GM19395 (cell line): ENCODE data around the gene WIZ.

Experiments used
- ATAC-seq: cut with Tn5 transposase; IDR thresholded peaks from one replicate; pipeline ENCODE4 v1.9.1; 2021; ENCODE audit warnings: mild to moderate bottlenecking, moderate library complexity; ENCODE audit not compliant: unreplicated experiment

WIZ gene

GRCh38 chr19:15430526-15431120, 19.1 kb downstream of the WIZ start:
- ATAC-seq: no peak

GRCh38 chr19:15429825-15430467, 19.8 kb downstream of the WIZ start:
- no peak for ATAC-seq

GRCh38 chr19:15428956-15429824, 20.6 kb downstream of the WIZ start:
- ATAC-seq: no peak

GRCh38 chr19:15427991-15428471, 21.7 kb downstream of the WIZ start:
- no peak for ATAC-seq

- ATAC-seq: no peak
Measured at GRCh38 chr19:15427350-15427700, 22.4 kb downstream of the WIZ start.

GRCh38 chr19:15426485-15427349, 23.0 kb downstream of the WIZ start:
- ATAC-seq: no peak

- no peak for ATAC-seq
Measured at GRCh38 chr19:15425321-15425950, 24.3 kb downstream of the WIZ start.

- ATAC-seq: no peak
Measured at GRCh38 chr19:15424692-15425272, 25.0 kb downstream of the WIZ start.

- ATAC-seq: no peak
Measured at GRCh38 chr19:15424121-15424520, 25.6 kb downstream of the WIZ start.

- no peak for ATAC-seq
Measured at GRCh38 chr19:15423130-15423529, 26.6 kb downstream of the WIZ start.

- ATAC-seq: no peak
Measured at GRCh38 chr19:15422296-15423075, 27.3 kb downstream of the WIZ start.

- no peak for ATAC-seq
Measured at GRCh38 chr19:15421721-15422260, 28.0 kb downstream of the WIZ start.

GRCh38 chr19:15421136-15421695, 28.5 kb downstream of the WIZ start:
- no peak for ATAC-seq

GRCh38 chr19:15419413-15420025, 30.2 kb downstream of the WIZ start:
- no peak for ATAC-seq

- ATAC-seq: peak; percentile 96
Measured at GRCh38 chr19:15418579-15419412, 31.0 kb downstream of the WIZ start, which contains the start of gene AKAP8L. TSS of gene AKAP8L (minus strand) at chr19:15418988. CDS start at chr19:15418923, 65 bp downstream.

GRCh38 chr19:15418231-15418578, 31.6 kb downstream of the WIZ start:
- no peak for ATAC-seq

GRCh38 chr19:15417699-15418098, 32.1 kb downstream of the WIZ start:
- ATAC-seq: no peak
